Stimulated activated CD8-positive, alpha-beta memory T cell treated with anti-CD3 and anti-CD28 coated beads, Interleukin-4, amount 100 ng/mL, for 24 hours (primary cell): Measurements from ENCODE around the gene ST3GAL4.

ENCODE experiments used
- DNase-seq: peaks from one replicate; pipeline ENCODE4 v3.0.0-alpha.2; 2020; ENCODE audit warnings: low read depth

ST3GAL4 gene

GRCh38 chr11:126331286-126331685, 24.2 kb upstream of the ST3GAL4 start:
- no peak for DNase-seq

GRCh38 chr11:126332221-126332711, 23.2 kb upstream of the ST3GAL4 start:
- no peak for DNase-seq

GRCh38 chr11:126333142-126333541, 22.3 kb upstream of the ST3GAL4 start:
- no peak for DNase-seq

GRCh38 chr11:126334659-126335462, 20.6 kb upstream of the ST3GAL4 start:
- no peak for DNase-seq

GRCh38 chr11:126335463-126335760, 20.1 kb upstream of the ST3GAL4 start:
- DNase-seq = no peak

- no peak for DNase-seq
Observed at GRCh38 chr11:126336138-126336541, 19.3 kb upstream of the ST3GAL4 start.

GRCh38 chr11:126336671-126337101, 18.8 kb upstream of the ST3GAL4 start:
- DNase-seq = no peak

- DNase-seq = no peak
Observed at GRCh38 chr11:126337126-126337473, 18.4 kb upstream of the ST3GAL4 start.

GRCh38 chr11:126337474-126338241, 17.8 kb upstream of the ST3GAL4 start:
- no peak for DNase-seq

- DNase-seq = no peak
Observed at GRCh38 chr11:126338346-126339055, 17.0 kb upstream of the ST3GAL4 start.

GRCh38 chr11:126339073-126339862, 16.2 kb upstream of the ST3GAL4 start:
- DNase-seq = no peak

- no peak for DNase-seq
Observed at GRCh38 chr11:126339863-126340434, 15.5 kb upstream of the ST3GAL4 start.

- DNase-seq = no peak
Observed at GRCh38 chr11:126340960-126341606, 14.4 kb upstream of the ST3GAL4 start.

- DNase-seq = no peak
Observed at GRCh38 chr11:126341760-126342161, 13.7 kb upstream of the ST3GAL4 start.

GRCh38 chr11:126343051-126343450, 12.4 kb upstream of the ST3GAL4 start:
- DNase-seq = no peak

GRCh38 chr11:126344141-126345080, 11.1 kb upstream of the ST3GAL4 start:
- no peak for DNase-seq

GRCh38 chr11:126345283-126345682, 10.2 kb upstream of the ST3GAL4 start:
- DNase-seq = no peak

- no peak for DNase-seq
Observed at GRCh38 chr11:126345759-126346585, 9.5 kb upstream of the ST3GAL4 start.

- DNase-seq = no peak
Observed at GRCh38 chr11:126346586-126346940, 8.9 kb upstream of the ST3GAL4 start.
